HG02852 (cell line): Measurements from ENCODE around the gene PUSL1.
"Not testable (repeated sequence)": the region's sequence is repeated elsewhere in the genome, so short reads cannot be mapped to it uniquely, and the experiment has no call there.

Experiments
- ATAC-seq: cut with Tn5 transposase; IDR thresholded peaks from one replicate; pipeline ENCODE4 v1.9.1; 2021; ENCODE audit warnings: mild to moderate bottlenecking, moderate library complexity; ENCODE audit not compliant: unreplicated experiment

PUSL1 gene

GRCh38 chr1:1307261-1307922 lies 1.0 kb upstream of the PUSL1 start:
- peak; percentile 2 for ATAC-seq

GRCh38 chr1:1308756-1309250 lies 406 bp downstream of the PUSL1 start:
- peak; percentile 1 for ATAC-seq

- ATAC-seq = no peak
Measured at GRCh38 chr1:1309251-1310108, 1.1 kb downstream of the PUSL1 start.

GRCh38 chr1:1310109-1310385 lies 1.6 kb downstream of the PUSL1 start:
- no peak for ATAC-seq

DNA sequence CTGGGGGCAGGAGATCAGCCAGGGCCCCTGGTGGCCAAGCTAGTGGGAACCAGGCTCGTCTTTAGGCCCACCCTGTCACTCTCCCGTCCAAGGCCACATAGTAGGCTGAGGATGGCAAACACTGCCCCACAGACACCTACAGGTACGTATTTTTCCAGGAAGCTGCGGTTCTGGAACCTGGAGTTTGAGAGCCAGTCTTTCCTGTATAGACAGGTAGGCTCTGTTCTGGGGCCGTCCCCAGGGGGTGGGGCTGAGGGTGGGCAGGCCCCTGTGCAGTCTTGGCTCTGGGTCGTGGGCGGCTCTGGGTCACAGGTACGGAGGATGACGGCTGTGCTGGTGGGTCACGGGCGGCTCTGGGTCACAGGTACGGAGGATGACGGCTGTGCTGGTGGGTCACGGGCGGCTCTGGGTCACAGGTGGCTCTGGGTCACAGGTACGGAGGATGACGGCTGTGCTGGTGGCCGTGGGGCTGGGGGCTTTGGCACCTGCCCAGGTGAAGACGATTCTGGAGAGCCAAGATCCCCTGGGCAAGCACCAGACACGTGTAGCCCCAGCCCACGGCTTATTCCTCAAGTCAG lies 2.2 kb downstream of the PUSL1 start:
- ATAC-seq = no peak

- ATAC-seq = no peak
Measured at GRCh38 chr1:1311107-1312104, 3.0 kb downstream of the PUSL1 start.

GRCh38 chr1:1312450-1313314 lies 4.3 kb downstream of the PUSL1 start:
- ATAC-seq = no peak

DNA sequence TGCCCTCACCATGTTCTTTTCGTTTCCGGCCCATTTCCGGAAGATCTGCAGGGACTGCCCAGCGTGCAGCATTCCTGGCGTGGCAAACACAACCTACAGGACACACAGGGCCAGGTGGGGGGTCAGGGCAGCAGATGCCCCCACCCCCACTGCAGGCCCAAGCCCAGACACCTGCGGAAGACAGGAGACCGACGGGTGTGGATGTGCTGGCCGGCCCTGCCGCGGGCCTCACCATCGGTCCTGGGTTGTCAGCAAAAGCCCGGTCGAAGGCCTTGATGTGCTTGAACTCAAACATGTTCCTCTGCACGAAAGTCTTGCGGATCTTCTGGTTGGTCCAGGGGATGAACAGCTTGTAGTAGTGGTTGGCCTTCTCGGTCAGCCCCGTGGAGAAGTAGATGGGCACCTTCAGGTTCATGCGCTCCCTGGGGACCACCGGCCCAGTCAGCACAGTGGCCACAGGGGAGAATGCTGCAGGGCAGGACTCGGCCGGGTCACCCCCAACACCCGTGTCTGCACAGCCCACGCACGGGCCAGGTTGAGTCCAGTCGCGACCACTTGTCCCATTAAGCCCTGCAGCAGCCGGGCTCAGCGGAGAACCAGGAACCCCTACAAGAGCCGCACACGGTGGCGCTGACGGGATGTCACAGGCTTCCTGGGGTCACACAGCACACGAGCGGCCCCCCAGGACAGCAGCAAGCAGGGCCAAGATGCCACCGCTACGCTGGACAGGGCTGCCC lies 5.3 kb downstream of the PUSL1 start:
- ATAC-seq = no peak

DNA sequence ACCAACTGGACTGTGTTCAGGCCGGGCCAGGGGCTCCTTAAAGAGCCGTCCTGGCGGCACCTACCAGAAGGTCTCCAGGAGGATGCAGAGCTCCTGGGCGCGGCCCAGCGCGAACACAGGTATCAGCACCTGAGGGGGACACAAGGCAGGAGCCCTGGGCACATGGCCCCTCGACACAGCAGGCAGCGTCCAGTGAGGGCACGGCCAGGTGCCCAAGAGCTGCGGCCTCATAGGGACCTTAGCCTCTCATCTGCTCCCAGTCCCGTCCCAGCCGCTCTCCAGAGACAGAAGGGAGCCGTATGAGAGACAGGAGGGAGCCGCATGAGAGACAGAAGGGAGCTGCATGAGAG lies 5.8 kb downstream of the PUSL1 start:
- no peak for ATAC-seq

DNA sequence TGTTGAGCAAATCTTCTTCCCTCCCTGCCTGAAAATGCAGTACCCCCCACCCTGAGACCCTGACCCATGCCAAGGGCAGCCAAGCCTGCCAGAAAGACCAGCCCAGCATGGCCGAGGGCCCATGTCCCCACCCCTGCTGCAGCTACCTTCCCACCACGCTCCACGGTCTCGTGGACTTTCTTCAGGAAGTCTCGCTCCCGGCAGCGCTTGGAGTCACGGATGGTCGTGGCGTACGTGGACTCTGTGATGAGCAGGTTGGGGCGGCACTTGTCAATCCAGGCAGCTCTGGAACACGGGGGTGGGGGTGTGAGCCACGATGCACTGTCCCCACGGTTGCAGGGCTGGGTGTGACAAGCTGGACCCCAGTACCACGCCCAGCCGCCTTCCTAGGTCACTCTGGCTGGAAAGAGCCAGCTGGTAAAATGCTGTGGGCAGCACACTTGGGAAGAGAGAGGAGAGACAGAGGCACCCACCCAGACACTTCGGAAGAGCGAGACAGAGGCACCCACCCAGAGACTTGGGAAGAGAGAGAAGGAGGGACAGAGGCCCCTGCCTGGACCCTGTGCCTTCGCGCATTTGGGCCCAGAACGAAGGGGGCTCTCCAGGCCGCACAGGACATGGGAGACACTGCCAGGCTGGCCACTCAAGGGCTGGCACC lies 6.4 kb downstream of the PUSL1 start:
- no peak for ATAC-seq

DNA sequence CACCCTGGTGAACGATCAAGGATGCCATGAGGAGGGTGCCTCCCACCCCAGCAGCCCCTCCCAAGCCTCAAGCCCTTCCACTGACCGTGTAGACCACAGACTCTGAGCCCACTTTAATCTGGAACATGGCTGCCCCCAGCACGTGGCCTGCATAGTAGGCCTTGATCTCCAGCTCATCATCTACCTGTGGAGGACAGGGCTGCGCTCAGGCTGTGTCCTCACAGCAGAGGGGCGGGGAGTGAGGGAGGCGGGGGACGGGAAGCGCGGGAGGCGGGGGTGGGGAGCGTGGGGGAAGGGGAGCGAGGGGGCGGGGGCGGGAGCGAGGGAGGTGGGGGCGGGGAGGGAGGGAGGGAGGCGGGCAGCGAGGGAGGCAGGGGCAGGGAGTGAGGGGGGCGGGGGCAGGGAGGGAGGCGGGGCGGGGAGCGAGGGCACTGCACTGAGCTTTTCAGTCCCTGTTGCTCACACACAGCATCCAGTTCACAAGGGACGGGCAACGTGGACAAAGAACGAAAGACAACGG lies 7.1 kb downstream of the PUSL1 start:
- no peak for ATAC-seq

DNA sequence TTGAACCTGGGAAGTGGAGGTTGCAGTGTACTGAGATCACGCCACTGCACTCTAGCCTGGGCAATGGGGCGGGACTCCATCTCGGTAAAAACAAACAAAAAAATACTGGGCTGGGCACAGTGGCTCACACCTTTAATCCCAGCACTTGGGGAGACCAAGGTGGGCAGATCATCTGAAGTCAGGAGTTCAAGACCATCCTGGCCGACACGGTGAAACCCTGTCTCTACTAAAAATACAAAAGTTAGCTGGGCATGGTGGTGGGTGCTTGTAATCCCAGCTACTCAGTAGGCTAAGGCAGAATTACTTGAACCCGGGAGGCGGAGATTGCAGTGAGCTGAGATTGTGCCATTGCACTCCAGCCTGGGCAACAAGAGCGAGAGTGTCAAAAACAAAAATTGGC lies 7.8 kb downstream of the PUSL1 start:
- ATAC-seq = not testable (repeated sequence)

DNA sequence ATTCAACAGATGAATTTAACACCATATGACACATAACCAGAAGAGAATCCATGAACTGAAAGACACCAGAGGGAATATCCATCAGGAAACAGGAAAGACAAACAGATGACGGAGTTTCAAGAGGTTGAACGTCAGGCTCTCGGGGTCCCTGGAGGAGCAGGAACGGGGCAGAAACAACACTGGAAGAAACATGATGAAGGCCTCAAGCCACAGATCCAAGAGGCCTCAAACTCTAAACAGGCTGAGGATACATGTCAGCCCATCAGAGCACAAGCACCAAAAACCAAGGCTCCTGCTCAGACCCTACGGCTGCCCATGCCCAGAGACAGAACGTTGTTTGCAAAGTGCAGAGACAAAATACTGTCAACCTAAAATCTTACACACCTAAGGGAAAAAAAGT lies 9.0 kb downstream of the PUSL1 start:
- no peak for ATAC-seq

GRCh38 chr1:1318131-1318652 lies 9.8 kb downstream of the PUSL1 start:
- no peak for ATAC-seq

GRCh38 chr1:1318777-1319645 lies 10.6 kb downstream of the PUSL1 start:
- no peak for ATAC-seq

DNA sequence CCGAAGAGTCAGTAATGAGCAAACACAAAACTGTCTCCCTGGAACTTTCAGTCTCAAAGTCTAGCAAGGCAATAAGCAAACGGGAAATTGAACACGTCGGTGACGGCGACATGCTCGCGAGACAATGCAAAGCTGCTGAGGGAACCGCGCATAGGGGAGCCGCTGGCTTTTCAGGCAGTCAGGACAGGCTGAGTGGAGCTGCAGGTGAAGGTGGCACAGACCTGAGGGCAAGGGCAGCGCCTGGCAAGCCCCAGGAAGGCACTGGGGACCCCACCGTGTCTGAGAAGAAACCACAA lies 11.2 kb downstream of the PUSL1 start:
- ATAC-seq = no peak

GRCh38 chr1:1320666-1321448 lies 12.5 kb downstream of the PUSL1 start:
- ATAC-seq = no peak
